Keratinocyte (primary cell): ENCODE results near the gene PTPRD. TPM values are rescaled to one million over a fixed set of nuclear protein-coding genes. Genes with fewer than 3 reads are reported as not detected.
A peak's percentile ranks its signal among the peaks of the same experiment; 100 is the strongest.

Experiments used
- DNase-seq: peaks from one replicate; pipeline ENCODE4 v3.0.0-alpha.2; 2011; ENCODE audit warnings: low read depth, missing footprints, low spot score
- FAIRE-seq: peaks from 2 replicates; lab custom pipeline; 2011; peaks lifted over from hg19 to GRCh38; lab: Jason Lieb, UNC
- H2AFZ ChIP-seq: 2 replicates; pipeline ENCODE4 v1.6.0; 2012; ENCODE audit warnings: low read length, control low read depth, inconsistent platforms; ENCODE audit not compliant: control insufficient read depth
- H3K27ac ChIP-seq: 2 replicates; pipeline ENCODE4 v1.5.1; 2011; ENCODE audit warnings: low read length; ENCODE audit not compliant: control insufficient read depth, insufficient read depth
- H3K27me3 ChIP-seq: 3 replicates; pipeline ENCODE4 v1.6.0; 2011; ENCODE audit warnings: low read length; ENCODE audit not compliant: control insufficient read depth, insufficient read depth; ENCODE audit errors: extremely low read depth
- H3K36me3 ChIP-seq, 2 experiments: 2 replicates in 1 of 2; 3 replicates in 1 of 2; pipeline ENCODE4 v1.5.1; 2011; ENCODE audit warnings: low read length in 2 of 2, mild to moderate bottlenecking in 1 of 2; ENCODE audit not compliant: control insufficient read depth in 2 of 2, insufficient read depth in 2 of 2; ENCODE audit errors: extremely low read depth in 1 of 2
- H3K4me1 ChIP-seq: 3 replicates; pipeline ENCODE4 v1.5.1; 2011; ENCODE audit warnings: low read length; ENCODE audit not compliant: control insufficient read depth, insufficient read depth; ENCODE audit errors: extremely low read depth
- H3K4me2 ChIP-seq: 3 replicates; pipeline ENCODE4 v1.6.0; 2011; ENCODE audit warnings: low read depth, low read length; ENCODE audit not compliant: control insufficient read depth, insufficient read depth; ENCODE audit errors: extremely low read depth
- H3K4me3 ChIP-seq, 3 experiments: fragments of 200-600 bp in 1 of 3; sonication (generic) in 1 of 3; 2 replicates in 2 of 3; 3 replicates in 1 of 3; pipeline ENCODE4 v1.5.1; 2011 to 2016; ENCODE audit warnings: low read length in 3 of 3, mild to moderate bottlenecking in 3 of 3, control low read depth in 2 of 3, inconsistent platforms in 1 of 3, low read depth in 1 of 3, mixed read lengths in 1 of 3, mixed run types in 1 of 3, moderate library complexity in 1 of 3; ENCODE audit not compliant: control insufficient read depth in 2 of 3, insufficient read depth in 2 of 3; ENCODE audit errors: extremely low read depth in 1 of 3
- H3K79me2 ChIP-seq: 2 replicates; pipeline ENCODE4 v1.6.0; 2012; ENCODE audit warnings: low read length; ENCODE audit not compliant: control insufficient read depth, insufficient read depth
- H3K9ac ChIP-seq: 3 replicates; pipeline ENCODE4 v1.6.0; 2011; ENCODE audit warnings: low read length; ENCODE audit not compliant: control insufficient read depth, insufficient read depth; ENCODE audit errors: extremely low read depth
- H3K9me1 ChIP-seq: 3 replicates; pipeline ENCODE4 v1.6.0; 2011; ENCODE audit warnings: low read length; ENCODE audit not compliant: control insufficient read depth, insufficient read depth; ENCODE audit errors: extremely low read depth
- H3K9me3 ChIP-seq: 2 replicates; pipeline ENCODE4 v1.5.1; 2012; ENCODE audit warnings: low read depth, low read length; ENCODE audit not compliant: control insufficient read depth
- H4K20me1 ChIP-seq: 3 replicates; pipeline ENCODE4 v1.6.0; 2011; ENCODE audit warnings: low read length; ENCODE audit not compliant: control insufficient read depth, insufficient read depth; ENCODE audit errors: extremely low read depth
- CTCF ChIP-seq, 3 experiments: IDR thresholded peaks in 1 of 3; conservative IDR thresholded peaks in 1 of 3; optimal IDR thresholded peaks in 1 of 3; 2 replicates in 2 of 3; 3 replicates in 1 of 3; pipeline versions ENCODE3 to v1.5.1; 2011; ENCODE audit warnings: low read length in 3 of 3, mild to moderate bottlenecking in 3 of 3, moderate library complexity in 2 of 3, control low read depth in 1 of 3, inconsistent platforms in 1 of 3; ENCODE audit not compliant: insufficient read depth in 2 of 3; ENCODE audit errors: extremely low read depth in 1 of 3
- EZH2 ChIP-seq: IDR thresholded peaks from one replicate; pipeline ENCODE4 v1.6.1; 2012; ENCODE audit warnings: inconsistent platforms, mild to moderate bottlenecking, low read length, moderate library complexity
- dilution Hi-C: fragments of 300-500 bp; cut with MboI; formaldehyde crosslinking; loops from one replicate; pipeline ENCODE4 v1.7.0; 2020; ENCODE audit warnings: low sequenced_read_pairs; ENCODE audit not compliant: extremely low pct_ligation_motif_present
- polyA plus RNA-seq, 5 experiments: library from polyadenylated mRNA; depleted of rRNA in 3 of 5; stranded (reverse) in 3 of 5; stranded (forward) in 1 of 5; unstranded in 1 of 5; fragments of >200 nt; gene quantifications; 1 replicate in 1 of 5; 2 replicates in 3 of 5; 3 replicates in 1 of 5; pipeline versions ENCODE4 v1.2.1 to v1.2.3, GENCODE V29; 2011 to 2012; ENCODE audit warnings: missing spikeins in 2 of 5, low read depth in 1 of 5, low replicate concordance in 1 of 5

Gene PTPRD
- polyA plus RNA-seq, 1 donor (not counting 4 experiments of a cell fraction or from before 2014, with no cell fraction given): 0.10 TPM

- Histone ChIP-seq H3K4me3 (no peak overlapping the region), H3K9ac (no peak overlapping the region), H3K4me2 (no peak overlapping the region), H3K9me3 (no peaks in the 10 kb centered on the region), H3K4me1 (no peaks in the 10 kb centered on the region), H3K9me1 (no peaks in the 10 kb centered on the region), H3K27me3 (no peaks in the 10 kb centered on the region), H3K36me3 (no peaks in the 10 kb centered on the region), H3K27ac (no peak overlapping the region), H4K20me1 (no peaks in the 10 kb centered on the region), H3K79me2 (no peaks in the 10 kb centered on the region), H2AFZ (no peak overlapping the region)
- dilution Hi-C loops: no loop called here
- TF ChIP-seq EZH2: no peak
- TF ChIP-seq CTCF (optimal IDR thresholded peaks at IDR 0.05 in 1 of 3, IDR thresholded peaks at IDR 0.05 in 1 of 3, conservative IDR thresholded peaks at IDR 0.05 in 1 of 3; ENCODE audit: extremely low read depth in 1 of 3, insufficient read depth in 2 of 3, low read length in 3 of 3): no peak
- no peak for FAIRE-seq
- DNase-seq: no peak
Observed at GRCh38 chr9:9914174-9914573, 698.6 kb downstream of the PTPRD start.

- no peaks in the 10 kb centered on the region for H3K79me2 ChIP-seq
- no peaks in the 10 kb centered on the region for H3K4me1 ChIP-seq
- H4K20me1 ChIP-seq: no peaks in the 10 kb centered on the region
- H3K9ac ChIP-seq: no peak overlapping the region
- no peak overlapping the region for H3K4me2 ChIP-seq
- FAIRE-seq (no peak), DNase-seq (no peak)
- no peaks in the 10 kb centered on the region for H3K9me1 ChIP-seq
- no peaks in the 10 kb centered on the region for H3K36me3 ChIP-seq
- no peaks in the 10 kb centered on the region for H3K27me3 ChIP-seq
- TF ChIP-seq CTCF (optimal IDR thresholded peaks at IDR 0.05 in 1 of 3, IDR thresholded peaks at IDR 0.05 in 1 of 3, conservative IDR thresholded peaks at IDR 0.05 in 1 of 3; ENCODE audit: extremely low read depth in 1 of 3, insufficient read depth in 2 of 3, low read length in 3 of 3): no peak
- TF ChIP-seq EZH2: no peak
- peak overlapping the region; percentile 47 for H2AFZ ChIP-seq
- no peak overlapping the region for H3K27ac ChIP-seq
- H3K4me3 ChIP-seq: no peak overlapping the region
- H3K9me3 ChIP-seq: no peaks in the 10 kb centered on the region
- dilution Hi-C loops: no loop called here
Observed at GRCh38 chr9:9913276-9913832, 699.4 kb downstream of the PTPRD start.
